CD4-positive, alpha-beta T cell treated with Interleukin-12 subunit alpha and Interleukin-12 subunit beta, for 1 hour (primary cell): ENCODE measurements around the gene ASCC1.

Source experiments
- DNase-seq: peaks from one replicate; pipeline ENCODE4 v3.0.0-alpha.2; 2020

The ASCC1 gene

GRCh38 chr10:72080042-72080975 lies 135.8 kb downstream of the ASCC1 start:
- DNase-seq: no peak

- DNase-seq: peak; percentile 83
These were observed 136.7 kb downstream of the ASCC1 start for GRCh38 chr10:72079356-72079755.

GRCh38 chr10:72077275-72077990 lies 138.6 kb downstream of the ASCC1 start:
- DNase-seq: no peak

GRCh38 chr10:72076756-72077155 lies 139.3 kb downstream of the ASCC1 start:
- DNase-seq: no peak

GRCh38 chr10:72075376-72076115 lies 140.5 kb downstream of the ASCC1 start:
- DNase-seq: no peak

- DNase-seq: no peak
These were observed 141.3 kb downstream of the ASCC1 start for GRCh38 chr10:72074574-72075375.

- DNase-seq: no peak
These were observed 142.1 kb downstream of the ASCC1 start for GRCh38 chr10:72073708-72074573.

GRCh38 chr10:72072639-72073038 lies 143.4 kb downstream of the ASCC1 start:
- DNase-seq: no peak

GRCh38 chr10:72072046-72072445 lies 144.0 kb downstream of the ASCC1 start:
- DNase-seq: no peak

- DNase-seq: no peak
These were observed 146.1 kb downstream of the ASCC1 start for GRCh38 chr10:72069751-72070526.

- DNase-seq: no peak
These were observed 147.1 kb downstream of the ASCC1 start for GRCh38 chr10:72068901-72069446.

- DNase-seq: no peak
These were observed 147.8 kb downstream of the ASCC1 start for GRCh38 chr10:72068126-72068765.

GRCh38 chr10:72067463-72068125 lies 148.5 kb downstream of the ASCC1 start:
- DNase-seq: no peak

- no peak for DNase-seq
These were observed 149.5 kb downstream of the ASCC1 start for GRCh38 chr10:72066318-72067284.

- no peak for DNase-seq
These were observed 150.5 kb downstream of the ASCC1 start for GRCh38 chr10:72065439-72066025.

- DNase-seq: no peak
These were observed 152.2 kb downstream of the ASCC1 start for GRCh38 chr10:72063703-72064391.
